GM12878 (cell line): ENCODE measurements around the gene SPINK9.

Source experiments
- CTCF ChIP-seq, 3 experiments: IDR thresholded peaks in 2 of 3; conservative IDR thresholded peaks in 1 of 3; 2 replicates each; pipeline ENCODE4 v1.5.1; 2011; ENCODE audit warnings: low read depth in 3 of 3, low read length in 3 of 3, mild to moderate bottlenecking in 3 of 3, control low read depth in 2 of 3, moderate library complexity in 2 of 3, inconsistent platforms in 1 of 3, mixed read lengths in 1 of 3; ENCODE audit not compliant: control insufficient read depth in 2 of 3, insufficient read depth in 1 of 3; ENCODE audit errors: extremely low read depth in 1 of 3
- NR2F1 ChIP-seq: fragments of 450-650 bp; conservative IDR thresholded peaks from 2 replicates; pipeline ENCODE4 v1.6.1; 2017; ENCODE audit warnings: mild to moderate bottlenecking

GRCh38 chr5:148383564-148384379 lies 48.4 kb downstream of the SPINK9 start, which contains the start of gene FBXO38:
- TF ChIP-seq CTCF (IDR thresholded peaks at IDR 0.05 in 2 of 3, conservative IDR thresholded peaks at IDR 0.05 in 1 of 3; ENCODE audit: control insufficient read depth in 2 of 3, extremely low read depth in 1 of 3, insufficient read depth in 1 of 3, low read depth in 3 of 3, low read length in 3 of 3) (no peak), NR2F1 (peak; percentile 50; the same call in 1 of the 2 replicates)
